IPS DF 6.9 (cell line): ENCODE data around the gene SPATA31D3.
"Not testable (repeated sequence)": the region's sequence is repeated elsewhere in the genome, so short reads cannot be mapped to it uniquely, and the experiment has no call there.

Experiments
- DNase-seq: peaks from one replicate; pipeline ENCODE4 v3.0.0-alpha.2; 2013; ENCODE audit warnings: low read depth, low spot score
- H3K27ac ChIP-seq: one replicate; pipeline ENCODE4 v1.5.1; 2013; ENCODE audit warnings: low read length, control low read depth
- H3K27me3 ChIP-seq: 2 replicates; pipeline ENCODE4 v1.6.1; 2013; ENCODE audit warnings: mild to moderate bottlenecking, low read length; ENCODE audit not compliant: control insufficient read depth, insufficient read depth
- H3K36me3 ChIP-seq: 2 replicates; pipeline ENCODE4 v1.6.1; 2013; ENCODE audit warnings: low read length; ENCODE audit not compliant: control insufficient read depth, insufficient read depth
- H3K4me1 ChIP-seq: 2 replicates; pipeline ENCODE4 v1.6.1; 2013; ENCODE audit warnings: low read length; ENCODE audit not compliant: control insufficient read depth, insufficient read depth
- H3K4me3 ChIP-seq: 2 replicates; pipeline ENCODE4 v1.5.1; 2013; ENCODE audit warnings: mild to moderate bottlenecking, low read length
- H3K9me3 ChIP-seq: 2 replicates; pipeline ENCODE4 v1.6.1; 2013; ENCODE audit warnings: low read length, inconsistent platforms; ENCODE audit not compliant: control insufficient read depth, insufficient read depth
- WGBS: extraction: QIAGEN DNeasy Blood & Tissue Kit; methylation state at CpG from one replicate; pipeline ENCODE4 v1.1.7; 2013; ENCODE audit warnings: mixed read lengths, missing lambda C conversion rate; ENCODE audit not compliant: insufficient read length, insufficient coverage; 5-methylcytosine and 5-hydroxymethylcytosine counted together

SPATA31D3 gene

DNA sequence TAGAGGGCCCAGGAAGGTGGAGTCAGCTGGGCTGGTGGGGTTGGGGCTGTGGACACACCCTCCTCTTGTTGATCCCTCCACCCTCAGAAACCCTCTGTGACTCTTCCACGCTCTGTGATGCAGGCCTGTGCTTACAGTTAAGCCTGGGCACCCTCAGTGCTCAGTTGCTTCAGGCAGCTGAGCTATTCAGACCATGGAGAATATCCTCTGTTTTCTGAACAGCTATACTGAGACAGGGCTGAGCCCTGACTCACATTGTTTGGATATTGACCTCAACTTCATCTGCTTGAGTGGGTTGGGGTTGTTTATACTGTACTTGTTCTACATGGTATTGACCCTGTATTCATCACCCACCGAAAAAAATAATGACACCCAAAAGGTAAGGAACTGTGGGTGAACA lies at the start of gene SPATA31D3:
TSS of gene SPATA31D3 (plus strand) at position 108 of the 400 bp plus-strand sequence. CDS start at position 194, 86 bp downstream.
- H3K36me3 ChIP-seq, H3K4me3 ChIP-seq, H3K27ac ChIP-seq, H3K4me1 ChIP-seq, H3K27me3 ChIP-seq, H3K9me3 ChIP-seq, DNase-seq: not testable (repeated sequence)
- no CpG with 5 or more reads among the region's 2 CpGs for WGBS

- DNase-seq, result no peak
- no CpG with 5 or more reads among the region's 3 CpGs for WGBS
- no peak overlapping the region for H3K4me3 ChIP-seq
- H3K27ac ChIP-seq, result no peak overlapping the region
- no peaks in the 10 kb centered on the region for H3K27me3 ChIP-seq
- no peaks in the 10 kb centered on the region for H3K9me3 ChIP-seq
- H3K36me3 ChIP-seq, result no peaks in the 10 kb centered on the region
- H3K4me1 ChIP-seq, result no peaks in the 10 kb centered on the region
Measured at GRCh38 chr9:81893929-81894328, 49.4 kb upstream of the SPATA31D3 start.

- no peak for DNase-seq
- WGBS, result no CpG with 5 or more reads among the region's 1 CpG
Measured at GRCh38 chr9:81894891-81895290, 48.4 kb upstream of the SPATA31D3 start.

GRCh38 chr9:81896070-81896469 lies 47.2 kb upstream of the SPATA31D3 start:
- Histone ChIP-seq H3K27me3 (no peaks in the 10 kb centered on the region; the same call in 1 of the 2 replicates), H3K36me3 (no peaks in the 10 kb centered on the region), H3K4me3 (no peak overlapping the region), H3K27ac (no peak overlapping the region), H3K9me3 (no peaks in the 10 kb centered on the region), H3K4me1 (peaks cover 3% of the 10 kb centered on the region; the same call in 1 of the 2 replicates)
- no peak for DNase-seq

More at GRCh38 chr9:81894891-81895290, 48.4 kb upstream of the SPATA31D3 start:
- H3K27ac ChIP-seq, result no peak overlapping the region
- no peaks in the 10 kb centered on the region for H3K36me3 ChIP-seq
- no peaks in the 10 kb centered on the region for H3K4me1 ChIP-seq
- H3K4me3 ChIP-seq, result no peak overlapping the region
- H3K27me3 ChIP-seq, result no peaks in the 10 kb centered on the region
- no peaks in the 10 kb centered on the region for H3K9me3 ChIP-seq

GRCh38 chr9:81898851-81899250 lies 44.4 kb upstream of the SPATA31D3 start:
- Histone ChIP-seq H3K4me1 (peaks cover 3% of the 10 kb centered on the region; the same call in 1 of the 2 replicates), H3K27me3 (no peaks in the 10 kb centered on the region; the same call in 1 of the 2 replicates), H3K36me3 (no peaks in the 10 kb centered on the region), H3K4me3 (no peak overlapping the region), H3K27ac (no peak overlapping the region), H3K9me3 (no peaks in the 10 kb centered on the region)
- no CpG with 5 or more reads among the region's 1 CpG for WGBS
- DNase-seq, result no peak

- no peaks in the 10 kb centered on the region; the same call in 1 of the 2 replicates for H3K27me3 ChIP-seq
- H3K4me3 ChIP-seq, result no peak overlapping the region
- peaks cover 3% of the 10 kb centered on the region; the same call in 1 of the 2 replicates for H3K4me1 ChIP-seq
- no peak for DNase-seq
- no peak overlapping the region for H3K27ac ChIP-seq
- no peaks in the 10 kb centered on the region for H3K9me3 ChIP-seq
- H3K36me3 ChIP-seq, result no peaks in the 10 kb centered on the region
- no CpG with 5 or more reads among the region's 2 CpGs for WGBS
Measured at GRCh38 chr9:81902196-81902595, 41.1 kb upstream of the SPATA31D3 start.

- Histone ChIP-seq H3K4me1 (peaks cover 3% of the 10 kb centered on the region; the same call in 1 of the 2 replicates), H3K9me3 (no peaks in the 10 kb centered on the region), H3K27me3 (no peaks in the 10 kb centered on the region; the same call in 1 of the 2 replicates), H3K36me3 (no peaks in the 10 kb centered on the region), H3K27ac (no peak overlapping the region), H3K4me3 (no peak overlapping the region)
- no peak for DNase-seq
- no CpG with 5 or more reads among the region's 3 CpGs for WGBS
Measured at GRCh38 chr9:81902626-81903025, 40.7 kb upstream of the SPATA31D3 start.

DNA sequence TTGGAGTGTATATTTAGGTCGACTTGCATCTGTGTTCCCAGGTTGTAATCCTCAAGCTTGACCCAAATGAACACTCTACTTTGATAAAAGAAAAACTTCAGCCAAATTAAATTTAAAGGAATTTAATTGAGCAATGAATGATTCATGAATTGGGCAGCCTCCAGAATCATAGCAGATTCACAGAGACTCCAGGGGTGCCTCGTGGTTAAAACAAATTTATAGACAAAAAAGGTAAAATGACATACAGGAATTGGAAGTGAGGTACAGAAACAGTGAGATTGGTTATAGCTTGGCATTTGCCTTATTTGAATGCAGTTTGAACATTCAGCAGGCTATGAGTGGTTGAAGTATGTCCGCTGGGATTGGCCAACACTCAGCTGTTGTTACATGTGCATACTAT lies 36.6 kb upstream of the SPATA31D3 start:
- no peak for DNase-seq
- no CpG with 5 or more reads among the region's 3 CpGs for WGBS
- H3K27me3 ChIP-seq, result no peaks in the 10 kb centered on the region
- no peaks in the 10 kb centered on the region for H3K4me1 ChIP-seq
- H3K27ac ChIP-seq, result no peak overlapping the region
- H3K4me3 ChIP-seq, result no peak overlapping the region
- H3K9me3 ChIP-seq, result no peaks in the 10 kb centered on the region
- no peaks in the 10 kb centered on the region for H3K36me3 ChIP-seq

DNA sequence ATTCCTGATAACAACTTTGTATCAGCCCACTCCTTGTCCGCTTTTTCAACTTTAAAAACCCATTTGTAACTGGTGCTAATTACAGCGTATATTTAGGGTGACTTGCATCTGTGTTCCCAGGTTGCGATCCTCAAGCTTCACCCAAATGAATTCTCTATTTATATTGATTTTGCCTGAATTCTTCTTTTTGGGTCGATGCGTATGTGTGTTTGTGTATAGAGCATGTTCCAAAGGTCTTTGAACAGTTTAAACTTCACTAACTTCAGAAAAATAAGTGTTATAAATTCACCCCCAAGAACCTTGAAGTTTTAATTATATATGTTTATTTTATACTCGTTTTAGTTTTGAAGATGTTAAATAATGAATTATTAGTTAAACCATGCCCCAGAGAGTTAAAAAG lies 31.2 kb upstream of the SPATA31D3 start:
- WGBS, result no CpG with 5 or more reads among the region's 6 CpGs

GRCh38 chr9:81915801-81916505 lies 27.3 kb upstream of the SPATA31D3 start:
- no peaks in the 10 kb centered on the region for H3K9me3 ChIP-seq
- H3K27ac ChIP-seq, result no peak overlapping the region
- no peaks in the 10 kb centered on the region for H3K36me3 ChIP-seq
- H3K4me3 ChIP-seq, result no peak overlapping the region
- H3K27me3 ChIP-seq, result no peaks in the 10 kb centered on the region
- WGBS, result no CpG with 5 or more reads among the region's 5 CpGs
- no peak for DNase-seq
- H3K4me1 ChIP-seq, result no peaks in the 10 kb centered on the region

More for the DNA sequence above, 31.2 kb upstream of the SPATA31D3 start:
- no peaks in the 10 kb centered on the region for H3K27me3 ChIP-seq
- no peaks in the 10 kb centered on the region for H3K9me3 ChIP-seq
- no peak overlapping the region for H3K4me3 ChIP-seq
- no peak overlapping the region for H3K27ac ChIP-seq
- no peak for DNase-seq
- H3K36me3 ChIP-seq, result no peaks in the 10 kb centered on the region
- H3K4me1 ChIP-seq, result no peaks in the 10 kb centered on the region

DNA sequence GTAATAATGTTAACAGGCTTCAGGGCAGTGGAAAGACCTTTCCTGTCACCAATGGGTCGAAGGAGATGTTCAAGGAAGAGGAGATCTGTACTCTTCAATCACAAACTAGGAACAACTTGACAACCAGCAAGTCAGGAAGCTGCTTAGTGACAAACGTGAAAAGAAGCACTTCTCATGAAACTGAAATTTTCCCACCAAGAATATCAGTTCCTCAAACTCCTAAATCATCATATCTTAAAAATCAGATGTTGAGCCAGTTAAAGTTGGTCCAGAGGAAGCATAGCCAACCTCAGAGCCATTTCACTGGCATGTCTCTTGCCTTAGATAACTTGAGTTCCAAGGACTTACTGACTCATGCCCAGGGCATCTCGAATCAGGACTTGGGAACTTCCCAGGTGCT lies 24.8 kb upstream of the SPATA31D3 start:
- H3K27ac ChIP-seq, DNase-seq, H3K4me3 ChIP-seq, H3K9me3 ChIP-seq, H3K4me1 ChIP-seq, H3K27me3 ChIP-seq, H3K36me3 ChIP-seq: not testable (repeated sequence)
- WGBS, result no CpG with 5 or more reads among the region's 3 CpGs
